Measurements from ENCODE around the gene MAMLD1.
A peak's percentile ranks its signal among the peaks of the same experiment; 100 is the strongest.

MAMLD1 gene

DNA sequence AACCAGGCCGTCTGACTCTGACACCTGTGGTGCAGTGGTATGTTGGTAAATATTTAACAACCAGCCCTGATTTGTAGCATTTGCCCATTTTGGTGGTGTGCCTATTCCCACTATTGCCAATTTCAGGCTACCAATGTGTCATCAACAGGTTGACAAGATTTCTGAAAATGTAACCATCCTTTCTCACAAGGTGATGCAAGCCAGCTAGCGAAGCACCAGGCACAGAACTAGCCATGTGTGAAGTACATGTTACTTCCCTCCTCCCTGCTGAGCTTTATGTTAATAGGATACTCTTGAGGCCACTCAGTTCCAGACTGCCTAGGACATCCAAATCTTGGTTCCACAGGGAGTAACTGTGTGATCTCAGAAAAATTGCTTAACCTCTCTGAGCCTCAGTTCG lies 7.2 kb upstream of the MAMLD1 start:
- DNase-seq = no peak

DNA sequence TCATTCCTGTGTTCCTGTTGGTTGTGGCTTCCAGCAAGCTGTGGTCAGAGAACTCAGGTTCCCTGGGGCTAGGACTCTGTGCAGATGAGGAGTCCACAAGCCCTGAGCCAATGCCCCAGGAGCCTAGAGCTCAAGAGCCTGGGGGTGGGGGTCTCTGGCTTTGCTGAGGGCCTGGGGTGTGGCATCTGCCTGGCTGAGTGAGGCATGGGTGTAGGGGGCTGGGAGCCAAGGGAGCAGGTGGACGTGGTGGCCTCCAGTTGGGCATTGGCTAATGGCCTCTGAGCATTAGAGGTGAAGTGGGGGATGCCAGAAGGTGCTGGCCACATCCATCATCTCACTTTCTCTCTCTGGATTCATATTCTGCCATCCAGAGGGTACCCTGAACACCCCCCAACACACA lies 5.3 kb upstream of the MAMLD1 start:
- no peak for DNase-seq

DNA sequence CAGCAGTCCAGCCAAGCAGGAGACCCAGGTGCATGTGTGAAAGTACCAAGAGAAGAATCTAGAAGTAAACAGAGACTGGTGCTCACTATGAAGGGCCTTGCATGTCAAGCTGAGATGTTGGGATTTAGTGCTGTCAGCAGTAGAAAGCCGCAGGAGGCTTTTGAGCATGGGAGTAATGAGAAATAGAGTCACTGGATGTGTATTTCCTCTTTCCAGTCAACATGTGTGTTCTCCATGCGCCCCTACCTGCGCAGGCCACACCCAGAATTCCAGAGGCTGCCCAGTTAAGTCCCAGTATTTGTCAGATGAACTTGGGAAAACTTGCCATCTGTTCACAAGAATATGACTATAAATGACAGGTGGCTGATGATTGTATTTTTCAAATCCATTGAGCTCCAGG lies 4.5 kb upstream of the MAMLD1 start:
- DNase-seq = no peak

DNA sequence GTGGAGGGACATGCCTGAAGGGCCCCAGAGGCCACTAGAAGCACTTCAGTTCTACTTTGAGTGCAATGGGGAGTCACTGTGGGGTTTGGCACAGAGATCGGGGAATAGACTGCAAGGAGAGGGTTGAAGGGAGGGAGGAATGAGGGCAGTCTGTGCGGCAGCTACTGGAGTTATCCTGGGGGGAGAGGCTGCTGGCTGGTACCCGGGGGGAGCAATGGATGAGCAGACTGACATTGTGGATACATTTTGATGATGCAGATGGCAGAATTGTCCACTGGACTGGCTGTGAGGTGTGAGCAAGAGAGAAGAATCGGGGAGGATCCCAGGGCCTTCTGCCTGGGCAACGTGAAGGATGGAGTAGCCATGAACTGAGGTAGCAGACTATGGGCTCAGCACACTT lies 2.8 kb upstream of the MAMLD1 start:
- DNase-seq = no peak

DNA sequence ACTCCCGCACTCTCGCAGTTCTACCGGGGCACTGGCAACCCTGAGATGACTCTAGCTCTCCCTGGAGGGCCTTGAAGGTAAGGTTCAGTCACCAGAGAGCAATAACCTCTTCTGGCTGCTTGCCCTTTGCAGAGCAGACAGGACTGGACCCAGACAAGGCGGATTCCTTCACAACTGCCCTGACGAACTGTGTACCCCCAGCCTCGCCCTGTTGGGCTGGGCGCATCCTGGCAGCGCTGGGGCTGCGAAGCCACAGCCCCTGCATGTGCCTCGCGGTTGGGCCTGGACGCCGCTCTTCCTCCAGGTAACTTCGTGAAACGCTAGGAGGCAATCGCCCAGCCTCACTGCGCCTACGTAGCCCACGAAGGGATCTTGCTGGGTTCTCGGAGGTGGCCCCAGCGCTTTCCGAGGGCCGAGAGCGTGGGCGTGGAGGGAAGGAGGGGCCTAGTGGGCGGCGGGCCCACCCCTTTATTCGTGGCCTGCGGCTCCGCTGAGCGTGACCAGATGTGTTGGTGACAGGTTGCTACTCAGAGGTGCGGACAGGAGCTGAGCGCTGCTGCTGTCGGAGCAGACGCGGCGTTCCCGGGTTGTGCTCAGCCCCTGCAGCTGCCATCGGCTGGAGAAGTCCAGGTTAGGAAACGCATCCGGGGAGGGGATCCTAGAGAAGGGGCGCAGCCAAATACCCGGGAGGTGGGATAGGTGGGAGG lies 1.9 kb upstream of the MAMLD1 start:
- no peak for DNase-seq

DNA sequence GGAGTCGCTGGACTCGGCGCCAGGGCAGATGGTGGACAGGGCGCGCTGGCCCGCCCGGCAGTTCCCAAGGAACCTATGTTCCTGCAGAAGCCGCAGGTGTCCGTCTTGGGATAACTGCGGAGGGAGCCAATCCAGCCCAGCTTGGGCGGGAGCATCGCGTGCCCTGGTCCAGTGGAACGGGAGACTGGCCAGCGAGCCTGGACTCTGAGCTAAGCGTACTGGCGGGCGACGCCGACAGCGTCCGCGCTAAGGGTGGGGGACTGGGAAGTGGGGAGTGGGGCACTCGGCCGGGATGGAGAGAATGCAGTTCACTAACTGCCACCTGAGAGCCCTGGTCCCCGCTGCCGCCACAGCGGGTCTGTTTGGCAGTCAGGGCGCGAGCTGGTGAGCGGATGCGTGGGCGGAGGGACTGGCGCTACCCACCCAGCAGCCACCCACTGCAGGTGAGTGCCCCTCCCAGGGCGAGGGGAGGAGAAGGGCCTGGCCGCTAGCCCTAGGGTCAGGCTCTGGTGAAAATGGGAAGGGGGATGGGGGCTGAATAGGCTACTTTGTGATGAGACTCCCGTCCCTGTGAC lies 1.3 kb upstream of the MAMLD1 start:
- DNase-seq = no peak

DNA sequence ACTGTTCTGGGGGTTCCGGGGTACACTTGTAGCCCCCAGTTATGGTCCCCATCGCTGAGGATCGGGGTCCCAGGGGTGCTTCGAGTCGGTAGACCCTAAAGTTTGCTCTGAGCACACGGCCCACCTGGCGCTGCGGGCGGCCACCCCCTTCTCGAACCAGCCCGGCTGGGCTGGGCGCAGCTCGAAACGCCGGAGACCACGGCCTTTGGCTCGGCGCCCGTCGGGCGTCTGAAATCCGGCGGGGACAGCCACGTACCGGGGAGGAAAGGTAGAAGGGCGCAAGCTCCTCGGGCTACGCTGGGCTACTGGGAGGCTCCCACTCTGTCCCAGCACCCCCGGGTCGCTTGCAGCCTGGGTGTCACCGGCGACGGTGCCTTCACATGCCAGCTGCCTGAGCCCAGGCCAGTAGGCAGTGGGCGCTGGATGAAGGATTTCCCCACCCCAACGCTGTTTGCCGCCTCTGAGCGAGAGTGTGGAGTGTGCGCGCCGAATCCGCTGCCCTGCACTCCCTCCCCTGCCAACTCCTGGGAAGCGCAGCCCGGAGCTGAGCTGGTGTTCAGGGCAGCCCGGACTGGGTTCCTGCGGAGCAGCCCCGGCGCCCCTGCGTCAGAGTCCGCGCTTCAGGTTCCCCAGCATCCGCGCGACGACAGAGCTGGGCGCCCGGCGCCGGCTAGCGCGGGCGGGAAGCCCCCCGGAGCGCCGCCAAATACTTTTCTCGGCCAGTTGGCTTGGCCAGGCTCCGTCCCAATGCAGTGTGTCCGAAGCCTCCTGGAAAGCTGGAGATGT lies 637 bp downstream of the MAMLD1 start:
- DNase-seq = no peak

DNA sequence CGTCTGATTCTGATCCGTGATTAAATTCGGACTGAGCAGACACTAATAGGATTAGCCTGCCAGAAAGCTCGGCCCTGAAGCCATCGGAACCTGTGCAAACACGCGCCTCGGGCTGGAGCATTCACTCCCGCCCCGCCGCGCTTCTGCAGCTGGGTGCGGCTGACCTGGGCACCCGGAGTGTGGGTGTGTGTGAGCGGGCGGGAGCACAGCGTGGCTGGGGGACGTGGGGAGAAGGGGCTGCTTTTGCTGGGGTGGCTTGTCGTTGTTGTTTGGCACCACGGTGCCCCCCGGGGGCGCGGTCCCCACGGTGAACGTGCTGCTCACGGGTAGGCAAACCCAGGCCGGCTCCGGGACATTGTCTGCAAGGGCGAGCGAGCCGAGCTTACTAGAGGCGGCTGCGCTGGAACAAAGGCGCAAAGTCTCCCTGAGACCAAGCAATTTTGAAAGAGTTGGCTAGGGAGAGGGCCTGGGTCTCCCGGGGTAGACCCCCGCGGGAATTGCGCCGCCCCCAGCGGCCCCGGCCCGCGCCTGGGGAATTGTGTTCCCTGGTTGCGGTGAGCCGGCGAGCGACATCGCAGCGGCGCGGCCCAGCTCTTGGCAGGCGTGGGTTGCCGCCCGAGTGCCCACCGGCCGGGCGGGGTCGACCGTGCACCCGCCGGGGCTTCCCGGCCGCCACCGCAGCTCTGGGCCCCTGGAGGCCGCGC lies 1.4 kb downstream of the MAMLD1 start:
- no peak for DNase-seq

DNA sequence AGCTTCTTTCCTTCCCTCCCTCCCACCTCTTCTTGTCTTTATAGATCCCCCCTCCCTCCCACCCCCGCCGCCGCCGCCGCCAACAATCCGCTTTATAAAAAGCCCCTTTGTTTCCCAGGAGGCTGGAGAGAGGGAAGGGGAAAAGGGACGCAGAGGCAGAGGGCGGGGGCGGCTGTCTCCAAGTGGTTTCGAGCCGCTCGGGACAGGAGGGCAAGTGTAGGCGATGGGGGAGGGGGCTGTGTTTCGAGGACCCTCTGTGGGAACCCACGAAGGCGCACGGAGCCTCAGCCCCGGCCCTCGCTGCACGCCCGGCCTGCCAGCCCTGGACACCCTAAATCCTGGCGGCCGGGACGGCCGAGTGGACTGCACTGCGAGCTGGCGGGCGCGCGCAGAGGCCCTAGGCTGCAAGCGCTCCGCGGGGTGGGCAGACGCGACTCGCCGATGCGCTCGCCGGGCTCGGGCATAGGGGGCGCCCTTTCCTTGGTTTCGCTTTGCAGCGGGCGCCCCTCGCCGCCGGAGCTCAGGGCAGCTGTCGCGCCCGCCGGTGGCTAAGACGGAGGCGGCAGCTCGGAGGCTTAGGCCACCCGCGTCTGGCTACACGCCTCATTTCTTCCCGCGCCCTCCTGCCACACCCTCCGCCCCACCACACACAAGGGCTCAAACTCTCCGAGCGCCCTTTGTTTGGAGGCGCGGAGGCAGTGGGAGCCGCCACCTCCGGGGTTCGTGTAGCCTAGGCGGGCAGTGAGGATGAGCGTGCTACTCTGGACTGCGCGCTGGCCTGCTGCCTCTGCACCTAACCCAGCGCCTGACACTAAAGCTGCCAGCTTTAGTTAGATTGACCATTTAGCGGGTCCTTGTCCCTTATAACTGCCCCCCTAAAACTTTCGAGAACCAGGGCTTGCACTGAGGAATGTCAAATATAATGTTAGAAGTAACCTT lies 2.2 kb downstream of the MAMLD1 start:
- DNase-seq = peak; percentile 43

DNA sequence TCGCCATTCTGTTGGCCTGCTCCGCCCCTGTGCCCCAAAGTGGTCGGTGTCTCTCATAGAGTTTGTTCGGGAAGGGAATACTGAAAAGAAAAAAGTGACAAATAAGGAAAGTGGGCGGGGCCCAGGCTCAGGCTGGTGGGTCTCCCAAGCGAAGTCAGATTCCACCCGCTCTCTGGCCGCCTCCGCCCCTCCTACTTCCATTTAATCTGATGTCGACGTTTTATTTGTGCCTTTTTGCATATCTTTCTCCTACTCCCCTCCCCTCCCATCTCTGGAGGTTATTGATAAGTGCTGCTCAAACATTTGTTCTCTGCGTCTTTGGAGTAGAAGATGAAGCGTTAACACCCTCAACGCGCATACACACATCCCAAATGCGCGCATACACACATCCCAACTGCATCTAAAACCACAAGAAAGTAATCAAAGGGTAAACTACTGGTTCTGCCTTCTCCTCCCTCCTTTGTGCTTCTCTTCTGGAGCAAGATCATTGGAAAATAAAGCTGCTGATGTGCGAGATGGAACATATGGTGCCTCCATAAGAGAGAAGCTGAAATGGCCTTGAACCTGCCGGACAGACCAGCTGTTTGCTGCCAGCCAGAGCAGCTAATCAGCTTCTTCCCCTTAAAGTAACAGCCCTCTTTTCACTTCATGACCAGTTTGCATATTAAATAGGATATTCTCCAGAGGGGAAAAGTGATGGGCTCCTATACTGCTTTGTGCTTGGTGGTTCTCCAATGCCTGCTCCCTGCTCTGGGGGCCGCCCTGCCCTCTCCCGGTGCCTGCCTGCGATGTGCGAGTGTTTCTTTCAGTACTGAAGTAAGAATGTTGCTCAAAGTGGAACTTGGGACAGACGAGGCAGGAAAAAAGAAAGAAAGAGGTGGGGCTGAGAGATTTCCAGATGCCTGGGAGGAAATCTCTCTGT lies 3.1 kb downstream of the MAMLD1 start:
- no peak for DNase-seq

DNA sequence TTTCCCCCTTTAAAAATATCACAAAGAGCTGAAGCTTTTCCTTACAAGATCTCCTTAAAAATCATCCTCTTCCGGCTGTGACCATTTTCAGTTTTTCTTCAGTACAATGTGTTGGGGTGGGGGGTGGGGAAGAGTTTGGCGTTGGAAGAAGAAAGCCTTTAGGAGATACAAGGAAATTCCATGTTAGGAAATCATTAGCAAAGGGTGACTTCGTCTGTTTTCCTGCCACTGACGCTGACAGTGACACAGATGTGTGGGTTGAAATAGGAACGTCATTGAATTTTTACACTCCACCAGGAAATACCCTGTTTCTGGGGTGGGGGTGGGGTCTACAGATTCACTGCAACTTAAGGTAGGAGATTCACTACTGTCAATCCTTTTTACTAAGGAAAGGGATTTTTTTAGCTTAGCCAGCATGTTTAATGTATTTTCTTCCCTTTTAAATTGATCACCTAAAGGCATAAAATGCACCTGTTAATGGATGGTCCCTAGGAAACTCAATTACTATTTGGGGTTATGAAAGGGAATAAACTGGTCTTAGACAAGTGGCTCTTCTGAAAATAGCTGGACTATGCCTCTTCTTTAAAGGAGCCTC lies 3.9 kb downstream of the MAMLD1 start:
- no peak for DNase-seq

DNA sequence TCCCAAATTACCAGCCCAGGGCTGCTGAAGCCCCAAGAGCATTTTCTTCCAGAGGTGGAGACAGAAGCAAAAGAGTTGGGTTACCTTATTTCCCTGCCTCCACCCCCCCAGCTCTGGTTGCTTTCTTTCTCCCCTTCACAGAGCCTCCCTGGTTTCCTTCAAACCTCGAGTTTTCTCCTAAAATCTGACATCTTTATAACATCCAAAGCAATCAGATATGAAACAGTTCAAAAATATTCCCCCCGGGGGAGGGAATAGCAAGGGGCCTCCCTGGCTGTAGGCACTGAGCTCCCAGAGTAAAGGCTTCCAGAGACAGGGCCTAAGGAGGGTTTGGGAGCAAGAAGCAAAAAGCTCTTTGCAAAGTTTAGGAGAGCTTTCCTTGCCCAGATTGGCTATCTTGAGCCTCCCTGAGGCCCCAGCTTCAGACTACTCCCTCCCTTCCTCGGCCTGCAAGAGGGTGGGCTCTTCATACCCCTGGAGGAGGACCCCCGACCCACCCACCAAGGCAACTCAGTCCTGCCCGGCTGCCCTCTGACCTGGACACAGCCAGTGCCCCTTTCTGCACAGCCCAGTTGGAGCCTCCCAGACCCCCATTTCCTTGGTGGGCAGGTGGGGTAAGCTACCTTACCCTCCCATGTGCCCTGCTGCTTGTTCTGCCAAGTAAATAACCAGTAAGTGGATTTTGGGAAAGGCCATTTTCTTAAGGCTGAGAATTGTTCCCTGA lies 7.6 kb downstream of the MAMLD1 start:
- no peak for DNase-seq

DNA sequence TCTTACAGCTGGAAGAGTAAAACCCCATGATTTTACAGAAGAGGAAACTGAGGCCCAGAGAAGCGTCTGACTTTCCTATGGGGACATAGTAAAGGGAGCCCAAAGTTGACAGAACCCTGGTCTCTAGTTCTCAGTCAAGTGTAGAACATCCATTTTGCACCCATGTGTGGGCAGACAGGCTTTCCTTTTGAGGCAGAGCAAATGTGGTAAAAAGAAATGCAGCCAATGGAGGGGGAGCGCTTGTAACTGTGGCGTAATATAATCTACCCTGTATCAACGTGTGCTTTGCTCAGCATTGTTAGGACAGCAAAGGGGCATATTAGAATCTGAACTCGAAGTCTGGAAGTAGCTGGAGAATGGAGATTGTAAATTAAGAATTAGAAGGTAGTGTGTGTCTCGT lies 8.8 kb downstream of the MAMLD1 start:
- no peak for DNase-seq

DNA sequence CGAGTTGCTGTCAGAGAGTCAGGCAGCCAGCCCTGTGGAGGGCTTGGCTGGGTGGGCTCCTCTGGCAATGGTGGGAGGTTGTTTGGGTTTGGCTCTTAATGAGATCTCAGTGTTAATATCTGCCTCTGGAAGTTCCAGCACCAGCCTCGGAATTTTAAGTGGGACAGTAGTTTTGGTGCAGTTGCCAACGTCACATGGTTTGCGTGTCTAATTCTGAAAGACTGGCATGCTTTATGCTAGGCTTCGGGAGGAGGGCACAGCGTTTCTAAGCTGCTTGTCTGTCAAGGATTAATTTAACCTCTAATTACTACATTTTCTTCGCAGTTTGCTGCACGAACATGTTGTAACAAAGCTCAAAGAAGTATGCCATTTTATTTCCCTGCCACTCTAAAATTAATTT lies 9.2 kb downstream of the MAMLD1 start:
- DNase-seq = no peak

DNA sequence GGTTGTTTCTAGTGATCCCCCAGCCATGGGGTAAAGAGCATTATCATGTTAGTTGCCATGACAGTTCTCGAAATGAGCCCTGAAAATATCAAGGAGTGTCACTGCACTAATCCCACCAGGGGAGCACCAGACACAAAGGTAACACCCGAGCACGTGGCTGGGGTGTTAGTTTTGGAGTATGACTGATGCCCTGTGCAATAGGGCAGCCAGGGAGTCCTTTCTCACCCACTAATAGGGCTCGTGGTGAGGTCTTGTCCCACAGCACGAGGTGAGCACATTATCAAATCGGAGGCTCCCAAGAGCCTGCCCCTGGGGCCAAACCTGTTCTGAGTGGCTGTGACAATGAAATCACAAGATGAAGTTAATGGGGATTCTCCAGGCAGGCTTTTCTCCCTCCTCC lies 9.6 kb downstream of the MAMLD1 start:
- DNase-seq = no peak

DNA sequence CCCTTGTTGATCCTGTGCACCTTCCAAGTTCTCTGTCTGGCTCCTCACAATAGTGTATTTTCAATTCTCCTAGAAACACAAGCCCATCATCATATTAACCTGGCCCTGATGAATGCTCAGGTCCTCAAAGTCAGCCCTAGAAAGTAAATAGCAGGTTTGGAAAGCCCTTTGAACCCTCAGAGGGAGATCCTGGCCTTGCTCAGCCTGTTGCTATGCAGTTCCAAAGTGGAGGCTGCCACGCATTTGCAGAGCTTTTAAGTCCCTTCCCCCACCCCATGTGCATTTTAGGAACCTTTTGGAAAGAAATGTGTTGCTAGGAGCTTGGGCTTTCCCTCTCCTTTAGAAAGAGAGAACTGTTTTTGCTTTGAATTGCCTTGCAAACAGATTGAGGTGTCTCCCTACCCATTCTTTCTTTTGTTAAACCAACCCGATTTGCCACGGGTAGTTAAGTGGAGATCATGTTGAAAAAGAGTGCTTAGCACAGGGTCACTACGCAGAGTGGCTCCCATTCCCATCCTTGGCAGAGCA lies 12.2 kb downstream of the MAMLD1 start:
- DNase-seq = no peak

DNA sequence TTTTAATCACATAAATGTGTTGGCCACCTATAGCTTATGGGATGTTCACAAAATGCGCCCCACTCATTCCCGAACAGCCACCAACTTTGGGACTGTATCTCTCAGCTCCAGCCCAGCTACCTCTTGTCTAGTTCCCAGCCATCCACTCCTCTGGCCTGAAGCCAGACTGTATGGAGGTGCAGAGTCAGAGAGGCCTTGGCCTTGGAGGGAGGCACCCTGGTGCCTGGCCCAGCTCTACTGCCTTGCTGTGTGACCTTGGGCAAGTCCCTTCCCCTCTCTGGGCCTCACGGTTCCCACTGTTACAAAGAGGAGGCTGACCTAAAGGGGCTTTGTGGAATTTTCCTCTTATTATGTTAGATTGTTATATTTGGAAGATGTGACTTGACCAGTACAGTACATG lies 13.9 kb downstream of the MAMLD1 start:
- no peak for DNase-seq

DNA sequence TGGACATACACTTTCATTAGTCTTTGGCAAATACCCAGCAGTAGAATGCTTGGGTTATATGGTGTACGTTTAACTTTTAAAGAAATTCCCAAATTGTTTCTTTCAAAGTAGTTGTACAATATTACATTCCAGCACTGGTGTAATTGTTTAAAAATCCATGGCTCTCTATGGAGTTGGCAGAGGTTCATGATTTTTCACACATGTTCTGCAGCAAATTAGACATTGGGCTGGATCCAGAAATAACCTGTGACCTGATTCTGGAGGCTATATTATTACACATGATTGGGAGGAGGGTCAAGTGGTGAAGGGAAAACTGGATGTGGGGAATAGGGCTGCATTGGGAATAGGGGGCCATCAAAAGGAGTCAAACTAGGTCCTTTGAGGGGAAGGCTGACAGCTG lies 41.9 kb downstream of the MAMLD1 start:
- no peak for DNase-seq

DNA sequence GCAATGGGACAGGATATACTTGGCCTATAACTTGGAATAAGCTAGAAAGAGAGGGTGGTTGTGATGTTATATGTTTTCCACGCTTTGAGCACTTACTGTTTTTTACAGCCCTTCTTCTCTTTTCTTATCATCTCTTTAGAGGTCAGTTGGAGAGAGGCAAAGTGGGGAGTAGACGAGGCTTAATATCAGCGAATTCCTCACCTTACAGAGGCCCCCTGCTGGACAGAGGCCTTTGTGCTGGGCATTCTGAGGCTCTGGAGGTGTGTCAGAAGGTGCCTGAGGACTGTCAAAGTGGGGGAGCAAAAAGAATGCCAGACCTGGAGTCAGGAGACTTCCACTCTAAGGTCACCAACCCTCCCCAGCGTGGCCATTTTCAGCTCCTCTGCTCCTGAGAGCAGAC lies 42.5 kb downstream of the MAMLD1 start:
- DNase-seq = peak; percentile 18

DNA sequence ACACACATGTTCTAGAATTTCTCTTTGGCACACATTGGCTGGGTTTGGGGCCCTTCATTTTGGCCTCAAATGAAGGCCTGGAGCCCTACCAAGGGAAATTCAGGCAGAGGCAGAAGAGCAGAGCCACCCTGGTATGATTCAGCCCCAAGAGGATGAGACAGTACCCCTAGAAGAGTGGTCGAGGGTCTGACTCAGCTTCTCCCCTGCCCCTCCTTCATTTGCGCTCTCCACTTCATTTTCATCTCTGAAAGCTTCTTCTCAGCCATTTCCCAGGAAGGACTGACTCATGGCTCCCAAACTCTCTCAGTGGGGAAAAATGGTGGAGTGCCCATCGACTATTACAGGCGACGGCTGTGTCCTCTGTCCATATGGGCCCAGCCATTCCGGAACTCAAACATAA lies 43.5 kb downstream of the MAMLD1 start:
- DNase-seq = no peak

Data from RPMI8226 (cell line).